Activated CD4-positive, alpha-beta T cell treated with anti-CD3 and anti-CD28 coated beads, Interleukin-2, amount 50 U/mL, for 24 hours (primary cell): ENCODE data around the gene ANGPT4.
"Not testable (repeated sequence)": the region's sequence is repeated elsewhere in the genome, so short reads cannot be mapped to it uniquely, and the experiment has no call there.

Experiments used
- DNase-seq, 2 donors: peaks; one replicate each; pipeline ENCODE4 v3.0.0-alpha.2; 2020; ENCODE audit warnings: low read depth in 1 of 2, low spot score in 1 of 2

Gene ANGPT4

DNA sequence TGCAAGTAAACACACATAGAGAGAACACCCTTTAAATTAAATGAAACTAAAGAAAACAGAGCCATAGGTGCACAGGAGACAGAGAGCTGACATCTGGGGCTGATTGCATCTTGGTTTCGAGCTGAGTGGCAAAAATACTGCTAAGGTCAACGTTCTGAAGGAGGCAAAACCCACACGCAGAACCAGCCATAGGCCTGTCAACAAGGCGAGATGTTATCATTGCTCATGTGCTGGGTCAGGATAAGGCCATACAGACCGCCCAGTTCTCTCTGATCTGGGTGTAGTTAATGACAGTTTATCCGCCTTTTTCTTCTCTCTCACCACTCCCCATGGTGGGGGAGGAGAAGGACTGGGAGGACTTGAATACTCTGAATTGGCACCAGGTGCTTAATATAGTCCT, 87.1 kb downstream of the ANGPT4 start:
- no peak for DNase-seq

- not testable (repeated sequence) for DNase-seq
Measured at GRCh38 chr20:827981-828380, 88.2 kb downstream of the ANGPT4 start.

GRCh38 chr20:826695-827323, 89.3 kb downstream of the ANGPT4 start:
- DNase-seq: no peak

DNA sequence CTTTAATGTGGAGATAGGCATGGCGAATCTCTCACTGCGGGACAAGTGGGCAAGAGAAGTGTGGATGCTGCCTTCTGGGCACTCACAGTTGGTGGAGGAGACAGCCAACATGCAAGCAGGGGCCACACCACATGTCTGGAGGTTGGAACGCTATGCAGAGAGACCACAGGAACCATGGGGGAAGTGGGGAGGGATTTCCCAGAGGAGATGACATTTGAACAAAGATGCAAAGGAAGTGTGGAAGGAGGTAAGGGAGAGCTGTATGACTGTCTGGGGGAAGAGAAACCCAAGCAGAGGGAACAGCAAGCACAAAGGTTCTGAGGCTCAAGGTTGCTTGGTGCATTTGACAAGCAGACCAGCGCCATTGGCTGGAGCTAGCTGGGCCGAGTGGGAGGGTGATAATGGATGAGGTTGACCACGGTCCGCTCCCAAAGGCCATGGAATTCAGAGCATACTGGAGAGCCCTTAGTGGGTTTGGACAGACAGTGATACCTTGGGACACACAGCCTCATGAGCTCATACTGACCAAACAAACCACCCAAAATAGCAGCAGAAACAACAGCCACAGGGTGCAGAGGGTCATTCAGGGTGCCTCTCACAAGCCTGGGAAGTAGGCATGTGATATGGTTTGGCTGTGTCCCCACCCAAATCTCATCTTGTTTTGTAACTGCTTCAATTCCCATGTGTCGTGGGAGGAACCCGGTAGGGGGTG, 90.3 kb downstream of the ANGPT4 start:
- no peak for DNase-seq

DNA sequence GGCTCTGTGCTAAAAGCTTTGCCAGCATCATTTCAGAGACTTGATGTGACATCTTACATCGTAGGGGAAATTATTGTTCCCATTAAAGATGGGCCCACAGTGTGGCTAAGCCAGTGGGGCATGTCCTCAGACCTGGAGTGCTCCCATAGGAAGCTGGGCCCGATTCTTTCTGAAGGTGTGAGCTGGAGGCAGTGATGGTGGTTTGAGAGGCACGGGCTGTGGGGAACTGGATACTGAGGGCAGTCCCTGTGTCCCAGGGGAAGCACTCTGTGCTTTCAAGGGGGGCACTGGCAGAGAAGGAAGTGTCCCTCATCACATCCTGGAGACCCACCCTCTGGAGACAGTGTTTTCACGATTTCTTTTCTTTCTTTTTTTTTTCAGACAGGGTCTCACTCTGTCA, 91.2 kb downstream of the ANGPT4 start:
- no peak for DNase-seq

DNA sequence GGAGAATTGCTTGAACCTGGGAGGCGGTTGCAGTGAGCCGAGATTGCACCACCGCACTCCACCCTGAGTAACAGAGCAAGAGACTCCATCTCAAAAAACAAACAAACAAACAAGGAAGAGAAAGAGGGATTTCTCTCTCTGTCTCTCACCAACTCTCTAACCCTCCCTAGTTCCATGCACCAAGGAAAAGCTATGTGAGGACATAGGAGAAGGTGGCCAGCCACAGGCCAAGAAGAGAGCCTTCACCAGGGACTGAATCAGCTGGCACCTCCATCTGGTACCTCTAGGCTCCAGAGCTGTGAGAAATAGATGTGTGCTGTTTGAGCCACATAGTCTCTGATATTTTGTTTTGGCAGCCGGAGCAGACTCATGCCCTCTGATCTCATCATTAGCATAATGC, 91.6 kb downstream of the ANGPT4 start:
- DNase-seq: no peak

- no peak for DNase-seq
Measured at GRCh38 chr20:823574-823902, 92.6 kb downstream of the ANGPT4 start.

DNA sequence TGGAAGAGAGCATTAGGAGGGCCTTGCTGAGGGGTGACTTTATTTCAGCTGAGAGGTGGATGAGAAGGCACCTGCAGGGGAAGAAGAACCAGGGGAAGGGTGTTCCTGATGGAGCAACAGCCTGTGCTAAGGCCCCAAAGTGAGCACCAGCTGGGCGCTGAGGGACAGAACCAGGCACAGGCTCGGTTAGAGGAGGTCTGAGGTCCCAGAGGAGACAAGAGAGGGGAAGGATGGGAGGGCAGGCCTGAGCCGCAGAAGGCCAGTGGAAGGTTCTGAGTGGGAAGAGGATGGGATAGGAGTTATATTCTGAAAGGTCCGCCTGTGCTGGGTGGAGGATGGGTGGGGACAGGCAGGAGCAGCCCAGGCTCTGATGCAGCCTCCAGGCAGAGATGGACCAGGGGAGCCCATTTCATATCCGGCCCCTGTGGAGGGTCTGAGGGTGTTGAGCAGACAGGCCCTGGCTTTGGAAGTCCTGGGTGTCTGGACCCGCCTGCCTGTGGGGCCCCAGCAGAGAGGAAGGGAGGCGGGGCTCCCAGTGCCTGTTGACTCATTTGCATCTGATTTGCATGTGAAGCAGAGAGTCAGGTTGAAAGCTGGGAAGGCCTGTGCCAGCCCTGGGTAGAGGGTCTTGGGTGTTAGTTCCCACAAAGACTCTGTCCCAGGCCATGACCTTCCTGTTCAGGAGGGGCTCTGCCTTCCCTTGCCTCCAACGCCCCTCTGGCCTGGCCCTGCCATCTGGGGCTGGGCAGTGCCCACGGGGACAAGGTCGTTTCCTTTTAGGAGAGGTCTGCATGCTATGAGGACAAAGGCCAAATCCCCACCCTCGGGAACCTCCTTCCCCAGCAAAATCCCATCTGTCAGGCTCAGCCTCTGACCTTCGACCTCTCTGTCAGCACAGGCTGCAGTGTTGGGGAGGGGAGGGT, 93.2 kb downstream of the ANGPT4 start:
- no peak for DNase-seq

GRCh38 chr20:821731-822065, 94.4 kb downstream of the ANGPT4 start:
- no peak for DNase-seq

DNA sequence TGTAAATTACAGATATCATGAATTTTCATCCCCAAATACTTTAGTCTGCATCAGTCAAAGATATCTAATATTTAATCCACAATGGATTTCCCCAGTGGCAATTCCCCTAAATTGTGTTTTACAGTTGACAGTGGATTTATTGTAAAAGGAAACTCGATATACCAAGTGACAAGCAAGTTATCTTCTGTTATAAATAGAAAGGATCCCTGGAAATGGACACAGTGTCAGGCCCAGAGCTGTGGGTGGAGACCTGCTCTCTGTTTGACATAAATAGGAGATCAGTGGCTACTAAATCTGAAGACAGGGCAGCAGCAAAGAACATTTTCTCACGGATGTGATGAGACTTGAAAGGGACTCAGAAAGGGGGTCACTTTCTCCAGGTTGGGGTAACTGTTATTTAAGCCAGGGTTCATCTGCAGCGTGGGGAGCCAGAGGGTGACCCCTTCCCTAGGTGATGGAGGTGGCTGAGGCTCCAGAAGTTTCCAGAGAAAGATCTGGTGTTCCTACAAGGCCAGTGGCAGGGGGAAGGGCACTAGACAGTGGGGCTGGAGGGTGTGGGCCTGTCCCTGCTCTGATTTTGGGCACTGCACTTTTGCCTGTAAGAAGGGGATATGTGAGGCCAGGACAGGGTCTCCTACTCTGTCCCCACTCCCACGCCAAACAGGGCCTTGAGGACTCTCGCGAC, 94.9 kb downstream of the ANGPT4 start:
- DNase-seq: no peak

GRCh38 chr20:820323-820953, 95.7 kb downstream of the ANGPT4 start:
- no peak for DNase-seq
